HFFc6 (cell line): ENCODE data around the gene PATL2. TPM values are rescaled to one million over a fixed set of nuclear protein-coding genes. Genes with fewer than 3 reads are reported as not detected.
A peak's percentile ranks its signal among the peaks of the same experiment; 100 is the strongest.

Experiments used
- DNase-seq: peaks from one replicate; pipeline ENCODE4 v3.0.0-alpha.2; 2018
- H3K27ac Mint-ChIP-seq: 2 replicates; pipeline ENCODE4 v1.8.0; 2020; ENCODE audit warnings: mild to moderate bottlenecking, mixed read lengths
- H3K27me3 Mint-ChIP-seq: 2 replicates; pipeline ENCODE4 v1.8.0; 2021; ENCODE audit warnings: mild to moderate bottlenecking, moderate library complexity, mixed read lengths; ENCODE audit not compliant: insufficient read depth
- H3K36me3 Mint-ChIP-seq: 2 replicates; pipeline ENCODE4 v1.8.0; 2021; ENCODE audit warnings: low read depth, mixed read lengths
- H3K4me1 Mint-ChIP-seq: 2 replicates; pipeline ENCODE4 v1.8.0; 2020; ENCODE audit warnings: low read depth, mixed read lengths
- H3K4me3 Mint-ChIP-seq: 2 replicates; pipeline ENCODE4 v1.8.0; 2020; ENCODE audit warnings: mild to moderate bottlenecking, moderate library complexity, mixed read lengths
- H3K9me3 Mint-ChIP-seq: 2 replicates; pipeline ENCODE4 v1.8.0; 2020; ENCODE audit warnings: mild to moderate bottlenecking, mixed read lengths
- CTCF ChIP-seq: fragments of 200-600 bp; sonication (generic); IDR thresholded peaks from 2 replicates; pipeline ENCODE4 v1.5.0; 2021; ENCODE audit warnings: antibody characterized with exemption, mild to moderate bottlenecking
- total RNA-seq, 6 experiments: library from RNA; stranded (reverse); fragmentation: NEBNext Ultra II Directional; extraction: Animal tissue kit (Norgen Biotek cat#: 25700); gene quantifications; 2 replicates in 1 of 6; 3 replicates in 5 of 6; pipeline ENCODE4 v1.2.3, GENCODE V29; 2021

The PATL2 gene
- total RNA-seq, 6 experiments from 2014 or later: 0.10 to 0.18 (median 0.10) TPM; not detected in 3

- Mint-ChIP-seq H3K36me3 (no peaks in the 10 kb centered on the region), H3K9me3 (no peaks in the 10 kb centered on the region), H3K4me1 (peaks cover 3% of the 10 kb centered on the region), H3K27ac (no peak overlapping the region), H3K27me3 (peaks cover 13% of the 10 kb centered on the region), H3K4me3 (no peak overlapping the region)
- no peak for DNase-seq
- TF ChIP-seq CTCF: no peak
Observed at GRCh38 chr15:44668921-44669320, 42.2 kb downstream of the PATL2 start.

- peaks cover 8% of the 10 kb centered on the region for H3K4me1 Mint-ChIP-seq
- H3K27ac Mint-ChIP-seq: no peak overlapping the region
- peaks cover 10% of the 10 kb centered on the region for H3K27me3 Mint-ChIP-seq
Observed at GRCh38 chr15:44667039-44667360, 44.1 kb downstream of the PATL2 start.

GRCh38 chr15:44666210-44667038 lies 44.7 kb downstream of the PATL2 start:
- H3K4me3 Mint-ChIP-seq: peak overlapping the region; percentile 38; the same call in 1 of the 2 replicates
- H3K9me3 Mint-ChIP-seq: no peaks in the 10 kb centered on the region
- H3K27me3 Mint-ChIP-seq: peaks cover 10% of the 10 kb centered on the region
- no peaks in the 10 kb centered on the region for H3K36me3 Mint-ChIP-seq
- H3K27ac Mint-ChIP-seq: no peak overlapping the region
- no peak for DNase-seq
- H3K4me1 Mint-ChIP-seq: peaks cover 13% of the 10 kb centered on the region
- TF ChIP-seq CTCF: no peak

More at GRCh38 chr15:44667039-44667360, 44.1 kb downstream of the PATL2 start:
- Mint-ChIP-seq H3K4me3 (peak overlapping the region; percentile 38; the same call in 1 of the 2 replicates), H3K36me3 (no peaks in the 10 kb centered on the region), H3K9me3 (no peaks in the 10 kb centered on the region)
- no peak for DNase-seq
- no peak for TF ChIP-seq CTCF

- H3K4me1 Mint-ChIP-seq: peaks cover 18% of the 10 kb centered on the region
- peak within 1 kb of the TSS; percentile 98 for H3K4me3 Mint-ChIP-seq
- H3K9me3 Mint-ChIP-seq: no peaks in the 10 kb centered on the region
- H3K27me3 Mint-ChIP-seq: peaks cover 3% of the 10 kb centered on the region; the same call in 1 of the 2 replicates
- peaks cover 6% of the 10 kb centered on the region; the same call in 1 of the 2 replicates for H3K36me3 Mint-ChIP-seq
- DNase-seq: peak; percentile 97
- peak; percentile 93 for TF ChIP-seq CTCF
- H3K27ac Mint-ChIP-seq: peak within 1 kb of the TSS; percentile 86
Observed at GRCh38 chr15:44663410-44664308, 47.5 kb downstream of the PATL2 start, which contains the start of gene SPG11. Gene SPG11 (minus strand): TSS chr15:44663662. CDS start chr15:44663647, 15 bp downstream.
